Measurements from ENCODE around the gene GRID1. TPM values are rescaled to one million over a fixed set of nuclear protein-coding genes. Genes with fewer than 3 reads are reported as not detected.

GRID1 gene
- polyA plus RNA-seq, 1 of the 3 experiments (the other 2 are of a cell fraction): 0.13 TPM

GRCh38 chr10:86018735-86019058, 347.9 kb downstream of the GRID1 start:
- no peak overlapping the region for H3K27ac ChIP-seq (ENCODE audit: low read depth in 2 of 2, low read length in 1 of 2)
- POLR2A ChIA-PET: no interaction called here
- no peak overlapping the region for H3K9ac ChIP-seq
- H3K9me3 ChIP-seq: no peaks in the 10 kb centered on the region
- no peaks in the 10 kb centered on the region for H3K36me3 ChIP-seq (replicated peaks in 1 of 2; ENCODE audit: control insufficient read depth in 1 of 2, insufficient read depth in 2 of 2, low read length in 1 of 2)
- no peak overlapping the region for H3K4me3 ChIP-seq (ENCODE audit: low read depth in 2 of 2, low read length in 1 of 2)
- no peaks in the 10 kb centered on the region for H3F3A ChIP-seq (replicated peaks; ENCODE audit: insufficient read depth)
- no peaks in the 10 kb centered on the region for H3K9me2 ChIP-seq
- no peak for DNase-seq
- H2AFZ ChIP-seq (ENCODE audit: low read depth): no peak overlapping the region
- TF ChIP-seq RAD21 (IDR thresholded peaks at IDR 0.05; ENCODE audit: low read length) (no peak), SIN3A (IDR thresholded peaks at IDR 0.05; ENCODE audit: borderline replicate concordance, low read depth, low read length) (no peak), USF2 (IDR thresholded peaks at IDR 0.05; ENCODE audit: borderline replicate concordance, low read depth, low read length) (no peak), RFX5 (IDR thresholded peaks at IDR 0.05; ENCODE audit: low read length) (no peak), CHD2 (IDR thresholded peaks at IDR 0.05; ENCODE audit: low read length, partially characterized antibody) (no peak), USF1 (IDR thresholded peaks at IDR 0.05; ENCODE audit: borderline replicate concordance, low read depth) (no peak), GABPA (IDR thresholded peaks at IDR 0.05; ENCODE audit: low read depth) (no peak), MEF2A (IDR thresholded peaks at IDR 0.05; ENCODE audit: borderline replicate concordance, low read depth) (no peak)
- H3K79me2 ChIP-seq (ENCODE audit: insufficient read depth): no peaks in the 10 kb centered on the region
- H3K27me3 ChIP-seq (ENCODE audit: insufficient read depth): no peaks in the 10 kb centered on the region
- H3K4me1 ChIP-seq (ENCODE audit: control insufficient read depth in 1 of 2, insufficient read depth in 2 of 2, low read depth in 1 of 2, low read length in 1 of 2): peaks cover 0 to 8% of the 10 kb centered on the region in 2 experiments; a peak in 1 of 4 replicates
- 0% methylated on average over 1 of the region's 1 CpG for WGBS (ENCODE audit: low lambda C conversion rate)
- CTCF ChIA-PET: interaction anchor here (0.7 to 1.3 kb wide), 3 partner anchors 10 to 23 kb away, joined by 3 to 4 read pairs (median 3); no protein-coding TSS in a partner anchor
- no peak overlapping the region for H3K4me2 ChIP-seq
- no peaks in the 10 kb centered on the region for H4K20me1 ChIP-seq (ENCODE audit: insufficient read depth)

DNA sequence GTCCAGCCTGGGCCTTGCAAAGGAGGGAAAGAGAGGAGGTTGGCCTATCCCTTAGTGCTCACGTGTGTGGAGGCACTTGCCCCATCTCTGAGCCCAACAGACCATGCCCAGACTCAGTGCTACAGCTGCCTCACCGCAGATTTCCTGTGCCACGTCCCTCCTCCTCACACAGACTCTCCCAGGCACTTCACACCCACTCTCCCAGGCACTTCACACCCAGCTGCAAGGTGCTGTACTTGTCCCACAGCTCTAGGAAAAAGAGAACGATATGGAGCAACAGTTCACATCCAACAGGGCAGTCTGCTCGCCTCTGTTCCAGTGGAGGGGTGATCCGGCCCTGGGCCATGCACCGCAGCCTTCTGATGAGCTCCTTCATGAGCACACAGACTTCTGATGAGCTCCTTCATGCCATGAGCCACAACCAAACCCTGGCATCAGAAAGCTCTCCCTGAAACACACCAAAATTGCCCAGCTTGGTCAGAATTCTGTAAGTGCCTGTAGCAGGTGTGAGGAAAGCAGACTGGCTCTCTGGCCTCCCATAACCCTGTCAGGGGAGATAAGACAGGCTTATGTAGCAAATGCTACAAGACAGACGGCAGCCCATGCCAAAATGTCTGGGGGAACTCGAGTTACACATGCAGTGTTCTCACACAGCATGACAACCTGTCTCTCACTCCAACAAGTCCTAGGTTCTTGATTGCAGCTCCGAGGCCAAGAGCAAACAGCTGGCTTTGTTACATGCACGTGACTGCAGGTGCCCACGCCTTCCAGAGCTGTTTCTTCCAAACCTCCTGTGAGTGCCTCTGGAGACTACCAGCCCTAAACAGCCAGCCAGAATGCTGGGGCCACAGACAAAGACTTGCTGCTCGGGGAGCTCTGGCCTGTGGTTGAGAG, 348.5 kb downstream of the GRID1 start:
- 2% methylated on average over 10 of the region's 13 CpGs for WGBS (ENCODE audit: low lambda C conversion rate)
- Histone ChIP-seq H3F3A (replicated peaks; ENCODE audit: insufficient read depth) (no peaks in the 10 kb centered on the region), H3K9me2 (no peaks in the 10 kb centered on the region), H3K79me2 (ENCODE audit: insufficient read depth) (no peaks in the 10 kb centered on the region), H3K4me1 (ENCODE audit: control insufficient read depth in 1 of 2, insufficient read depth in 2 of 2, low read depth in 1 of 2, low read length in 1 of 2) (peaks cover 0 to 7% of the 10 kb centered on the region in 2 experiments; a peak in 1 of 4 replicates), H3K27ac (ENCODE audit: low read depth in 2 of 2, low read length in 1 of 2) (no peak overlapping the region), H3K9me3 (no peaks in the 10 kb centered on the region), H3K9ac (no peak overlapping the region), H3K4me2 (no peak overlapping the region), H4K20me1 (ENCODE audit: insufficient read depth) (no peaks in the 10 kb centered on the region), H2AFZ (ENCODE audit: low read depth) (no peak overlapping the region), H3K36me3 (replicated peaks in 1 of 2; ENCODE audit: control insufficient read depth in 1 of 2, insufficient read depth in 2 of 2, low read length in 1 of 2) (no peaks in the 10 kb centered on the region), H3K27me3 (ENCODE audit: insufficient read depth) (no peaks in the 10 kb centered on the region), H3K4me3 (ENCODE audit: low read depth in 2 of 2, low read length in 1 of 2) (no peak overlapping the region)
- no peak for DNase-seq
- no peak for TF ChIP-seq FOSL2 (IDR thresholded peaks at IDR 0.05; ENCODE audit: borderline replicate concordance, low read depth)
- TF ChIP-seq EP300 (IDR thresholded peaks at IDR 0.05; ENCODE audit: borderline replicate concordance in 1 of 2, low read depth in 1 of 2, low read length in 1 of 2): no peak
- no peak for TF ChIP-seq NFIC (IDR thresholded peaks at IDR 0.05; ENCODE audit: borderline replicate concordance)
- no peak for TF ChIP-seq GABPA (IDR thresholded peaks at IDR 0.05; ENCODE audit: low read depth)
- no peak for TF ChIP-seq RCOR1 (IDR thresholded peaks at IDR 0.05; ENCODE audit: low read length)
- CTCF ChIA-PET: interaction anchor here (0.8 to 1.3 kb wide), 3 partner anchors 11 to 24 kb away, joined by 3 to 4 read pairs (median 3); no protein-coding TSS in a partner anchor
- POLR2A ChIA-PET: no interaction called here
